PFSK-1 (cell line): ENCODE results near the gene MRPL52.

ENCODE experiments used
- POLR2AphosphoS5 ChIP-seq: IDR thresholded peaks from 2 replicates; pipeline ENCODE4 v1.6.1; 2012; ENCODE audit warnings: low read depth, mild to moderate bottlenecking, control low read depth, low read length, moderate library complexity
- TAF1 ChIP-seq: IDR thresholded peaks from 2 replicates; pipeline ENCODE4 v1.6.1; 2012; ENCODE audit warnings: low read length, control low read depth, borderline replicate concordance; ENCODE audit not compliant: insufficient read depth

DNA sequence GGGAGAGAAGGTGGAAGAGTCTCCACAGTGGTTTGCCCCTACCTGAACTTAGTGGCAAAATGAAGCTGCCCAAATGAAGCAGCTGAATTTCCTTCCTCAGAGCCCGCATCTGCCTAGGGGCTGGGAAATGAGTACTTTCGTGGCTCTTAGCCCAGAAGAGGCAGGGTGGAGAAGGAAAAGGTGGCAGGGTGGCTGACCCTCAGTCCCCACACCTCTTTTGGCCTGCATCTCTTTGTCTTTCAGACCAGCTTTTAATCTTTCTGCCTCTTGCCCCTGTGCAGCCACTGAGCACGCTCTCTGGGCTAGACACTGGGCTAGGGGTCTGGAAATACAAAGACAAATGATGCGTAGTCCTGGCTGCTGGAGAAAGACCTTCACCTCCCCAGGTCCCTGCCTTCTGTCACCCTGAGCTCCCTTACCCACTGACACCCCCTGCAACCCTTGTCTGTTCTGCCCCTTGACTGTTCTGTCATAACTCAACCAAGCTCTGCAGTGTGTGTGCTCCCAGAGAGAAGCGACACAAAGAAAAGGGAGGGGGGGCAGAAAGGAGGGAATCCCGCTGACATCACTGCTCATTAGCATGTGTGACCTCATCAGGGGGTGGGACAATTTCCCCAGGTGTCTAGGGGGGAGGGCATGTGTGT, 53.0 kb downstream of the MRPL52 start:
- TF ChIP-seq TAF1 (no peak), POLR2AphosphoS5 (no peak)
